Choroid plexus epithelial cell (primary cell): Measurements from ENCODE around the gene MAP2K1.

Experiments
- DNase-seq: peaks from one replicate; pipeline ENCODE4 v3.0.0-alpha.2; 2010; ENCODE audit warnings: low read depth
- H3K4me3 ChIP-seq: 2 replicates; pipeline ENCODE4 v1.5.1; 2011; ENCODE audit warnings: low read depth, mild to moderate bottlenecking, control low read depth, low read length, moderate library complexity
- TF ChIP-seq, protein P1 (sequence below): conservative IDR thresholded peaks from 2 replicates; pipeline ENCODE4 v1.5.1; 2011; ENCODE audit warnings: low read depth, mild to moderate bottlenecking, control low read depth, inconsistent platforms, low read length, moderate library complexity

Gene MAP2K1

DNA sequence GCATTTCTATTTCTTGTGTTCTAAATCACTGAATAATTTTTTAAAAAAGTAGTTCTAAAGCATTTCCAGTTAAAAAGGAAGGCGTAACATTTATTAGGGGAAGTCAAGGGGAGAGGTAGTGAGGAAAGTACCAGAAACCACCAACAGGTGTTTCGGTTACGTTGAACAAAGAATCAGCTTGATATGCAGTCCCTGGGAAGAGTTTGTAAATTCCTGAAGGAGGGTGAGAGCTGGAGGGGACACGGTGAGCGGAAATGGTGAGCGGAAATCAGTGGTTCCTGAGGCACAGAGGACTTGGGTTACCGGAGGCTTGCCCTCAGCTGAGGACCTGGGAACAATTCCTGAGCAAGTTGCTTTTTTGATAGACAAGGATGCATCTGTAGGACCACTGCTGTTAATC lies 17.8 kb downstream of the MAP2K1 start:
- no peak overlapping the region for H3K4me3 ChIP-seq
- DNase-seq: no peak
- TF ChIP-seq, protein P1, sequence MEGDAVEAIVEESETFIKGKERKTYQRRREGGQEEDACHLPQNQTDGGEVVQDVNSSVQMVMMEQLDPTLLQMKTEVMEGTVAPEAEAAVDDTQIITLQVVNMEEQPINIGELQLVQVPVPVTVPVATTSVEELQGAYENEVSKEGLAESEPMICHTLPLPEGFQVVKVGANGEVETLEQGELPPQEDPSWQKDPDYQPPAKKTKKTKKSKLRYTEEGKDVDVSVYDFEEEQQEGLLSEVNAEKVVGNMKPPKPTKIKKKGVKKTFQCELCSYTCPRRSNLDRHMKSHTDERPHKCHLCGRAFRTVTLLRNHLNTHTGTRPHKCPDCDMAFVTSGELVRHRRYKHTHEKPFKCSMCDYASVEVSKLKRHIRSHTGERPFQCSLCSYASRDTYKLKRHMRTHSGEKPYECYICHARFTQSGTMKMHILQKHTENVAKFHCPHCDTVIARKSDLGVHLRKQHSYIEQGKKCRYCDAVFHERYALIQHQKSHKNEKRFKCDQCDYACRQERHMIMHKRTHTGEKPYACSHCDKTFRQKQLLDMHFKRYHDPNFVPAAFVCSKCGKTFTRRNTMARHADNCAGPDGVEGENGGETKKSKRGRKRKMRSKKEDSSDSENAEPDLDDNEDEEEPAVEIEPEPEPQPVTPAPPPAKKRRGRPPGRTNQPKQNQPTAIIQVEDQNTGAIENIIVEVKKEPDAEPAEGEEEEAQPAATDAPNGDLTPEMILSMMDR: no peak

DNA sequence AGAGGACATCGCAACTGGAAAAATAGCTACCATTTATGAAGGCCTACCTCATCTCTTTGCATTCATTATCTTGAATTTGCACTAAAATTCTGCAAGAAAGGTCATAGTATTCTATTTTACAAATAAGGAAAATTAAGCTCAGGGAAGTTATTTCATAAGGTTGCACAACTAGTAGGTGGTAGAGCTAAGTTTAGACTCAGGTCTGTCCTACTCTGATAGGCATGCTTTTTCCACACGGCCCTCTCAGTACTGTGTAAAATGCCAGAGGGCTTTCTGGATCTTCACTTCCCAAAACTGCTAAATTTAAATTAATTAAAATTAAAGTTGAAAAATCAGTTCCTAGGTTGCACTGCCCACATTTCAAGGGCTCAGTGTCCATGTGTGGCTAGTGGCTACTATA lies 18.3 kb downstream of the MAP2K1 start:
- no peak for DNase-seq
- H3K4me3 ChIP-seq: no peak overlapping the region
- TF ChIP-seq, protein P1: no peak

DNA sequence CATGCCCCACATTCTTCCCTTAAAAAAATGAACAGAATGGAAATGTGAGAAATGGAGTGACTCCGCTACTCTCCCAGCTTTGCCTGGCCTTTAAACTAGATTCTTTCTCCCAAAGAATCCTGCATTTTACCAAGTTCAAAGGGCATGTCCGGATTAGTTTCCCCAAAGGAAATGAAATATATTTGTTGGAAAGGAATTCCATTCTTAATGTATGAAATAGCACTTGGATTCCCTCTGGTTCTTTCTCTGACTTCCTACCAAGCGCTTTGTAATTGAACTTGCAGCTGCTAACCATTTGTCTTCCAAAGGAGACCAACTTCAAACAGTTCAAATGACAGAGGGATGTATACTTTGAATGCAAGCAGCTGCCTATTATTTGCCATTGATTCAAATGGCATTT lies 18.9 kb downstream of the MAP2K1 start:
- TF ChIP-seq, protein P1: no peak
- H3K4me3 ChIP-seq: no peak overlapping the region
- no peak for DNase-seq

DNA sequence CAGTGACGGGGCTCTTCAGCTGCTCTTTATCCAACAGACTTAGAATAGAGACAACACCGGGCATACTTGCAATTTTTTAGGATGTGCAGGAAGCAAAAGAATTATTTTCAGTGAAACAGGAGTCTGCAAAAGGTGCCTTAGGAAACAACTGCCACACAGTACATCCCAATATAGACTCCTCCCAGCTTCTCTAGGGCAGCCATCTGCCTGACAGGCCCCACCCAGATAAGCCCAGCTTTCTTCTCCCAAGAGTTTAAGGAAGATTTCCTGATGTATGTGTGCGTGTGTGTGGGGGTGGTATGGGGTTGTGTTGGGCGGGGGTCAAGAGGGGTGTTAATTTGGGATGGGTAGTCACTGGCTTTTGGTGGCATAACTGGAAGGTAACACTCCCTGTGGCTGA lies 21.5 kb downstream of the MAP2K1 start:
- H3K4me3 ChIP-seq: no peak overlapping the region
- TF ChIP-seq, protein P1: no peak

DNA sequence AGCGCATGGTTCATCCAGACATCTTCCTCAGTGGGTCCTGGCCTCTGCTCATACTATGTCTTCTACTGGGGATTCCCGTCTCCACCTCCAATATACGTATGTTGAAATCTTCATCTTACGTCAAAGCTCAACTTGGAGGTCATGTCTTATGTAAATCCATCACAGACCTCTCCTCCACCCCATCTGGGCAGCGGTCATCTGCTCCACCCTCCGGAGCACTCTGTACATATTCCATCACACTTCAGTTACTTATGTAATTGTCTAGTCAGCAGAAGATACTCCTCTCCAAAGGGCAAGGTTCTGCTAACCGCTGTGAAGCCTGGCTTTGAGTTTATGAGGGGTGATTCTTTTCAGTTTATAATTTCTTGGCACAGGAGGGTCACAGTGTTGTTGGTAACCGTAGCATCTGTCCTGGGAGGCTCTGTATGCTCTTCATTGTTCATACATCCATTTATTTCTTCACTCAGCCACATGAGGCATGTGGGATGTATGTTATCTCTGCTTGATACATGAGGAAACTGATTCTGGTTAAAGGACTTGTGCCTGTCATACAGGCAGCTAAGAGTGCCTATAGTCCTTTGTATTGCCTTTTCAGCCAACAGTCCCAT lies 22.1 kb downstream of the MAP2K1 start:
- DNase-seq: peak; percentile 38
- no peak overlapping the region for H3K4me3 ChIP-seq
- TF ChIP-seq, protein P1: no peak

More for the DNA sequence above, 21.5 kb downstream of the MAP2K1 start:
- DNase-seq: no peak

DNA sequence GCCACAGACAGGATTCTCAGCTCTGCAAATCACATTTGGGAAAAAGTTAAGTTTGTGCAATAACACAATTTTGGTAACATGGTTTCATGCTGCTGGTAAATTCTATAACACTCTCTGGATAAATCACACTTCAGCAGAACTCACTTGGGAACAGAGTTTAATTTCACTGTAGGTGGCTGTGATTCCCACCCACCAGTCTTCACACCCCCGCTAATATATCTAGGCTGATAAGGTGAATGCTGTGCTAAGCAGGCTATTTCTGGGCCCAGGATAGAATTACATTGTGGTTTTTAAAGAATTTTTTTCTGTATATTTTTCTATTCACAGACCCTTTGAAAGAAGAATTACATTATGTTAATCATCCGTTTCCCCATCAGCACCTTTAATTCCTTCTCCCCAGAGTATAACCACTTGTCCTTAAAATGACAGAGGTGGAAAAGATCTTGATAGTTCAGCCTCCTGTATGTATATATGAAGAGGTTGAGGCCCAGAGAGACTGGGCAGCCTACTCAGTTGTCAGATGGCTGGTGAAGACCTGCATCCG lies 22.9 kb downstream of the MAP2K1 start:
- no peak overlapping the region for H3K4me3 ChIP-seq
- no peak for DNase-seq
- TF ChIP-seq, protein P1: no peak

DNA sequence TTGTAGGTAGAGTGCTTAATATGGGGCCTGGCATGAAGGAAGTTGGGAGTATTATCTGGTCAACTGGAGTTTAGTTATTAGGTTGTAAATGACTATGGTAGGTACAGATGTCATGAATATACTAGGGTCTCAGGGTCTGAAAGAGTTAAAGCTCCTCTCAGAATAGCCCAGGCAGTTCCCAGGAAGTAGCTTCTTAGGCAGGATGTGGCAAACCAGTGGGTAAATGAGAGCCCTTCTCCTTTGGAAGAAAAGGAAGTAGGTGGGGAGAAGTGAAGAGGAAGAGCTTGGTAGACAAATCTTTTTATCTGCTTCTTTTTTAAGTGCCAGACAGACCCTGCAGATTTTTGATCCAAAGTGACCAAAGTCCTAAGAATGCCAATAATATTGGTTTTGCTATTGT lies 24.5 kb downstream of the MAP2K1 start:
- no peak for DNase-seq
- TF ChIP-seq, protein P1: no peak
- H3K4me3 ChIP-seq: no peak overlapping the region
